NCI-H2107 treated with DMSO at 0.1 percent for 48 hours (cell line): Measurements from ENCODE around the gene SNAP29.
"Not testable (repeated sequence)": the region's sequence is repeated elsewhere in the genome, so short reads cannot be mapped to it uniquely, and the experiment has no call there.

ENCODE experiments used
- DNase-seq: peaks from one replicate; lab custom pipeline; 2025; ENCODE audit not compliant: unreplicated experiment; lab: John Stamatoyannopoulos, UW

Gene SNAP29

GRCh38 chr22:20899827-20900423, 41.1 kb downstream of the SNAP29 start:
- no peak for DNase-seq

GRCh38 chr22:20901093-20902033, 42.6 kb downstream of the SNAP29 start:
- not testable (repeated sequence) for DNase-seq

GRCh38 chr22:20903093-20903492, 44.3 kb downstream of the SNAP29 start:
- DNase-seq = no peak

- no peak for DNase-seq
Observed at GRCh38 chr22:20904008-20904979, 45.5 kb downstream of the SNAP29 start.

- DNase-seq = no peak
Observed at GRCh38 chr22:20904980-20905355, 46.2 kb downstream of the SNAP29 start.

GRCh38 chr22:20905415-20906386, 46.9 kb downstream of the SNAP29 start:
- DNase-seq = no peak

GRCh38 chr22:20906387-20906767, 47.6 kb downstream of the SNAP29 start:
- DNase-seq = no peak

GRCh38 chr22:20908717-20909116, 49.9 kb downstream of the SNAP29 start:
- DNase-seq = not testable (repeated sequence)

- DNase-seq = no peak
Observed at GRCh38 chr22:20909543-20910303, 50.9 kb downstream of the SNAP29 start.

GRCh38 chr22:20912494-20912893, 53.7 kb downstream of the SNAP29 start:
- no peak for DNase-seq

- DNase-seq = peak; percentile 79
Observed at GRCh38 chr22:20916916-20917810, 58.4 kb downstream of the SNAP29 start, which contains the start of gene CRKL. TSS of gene CRKL (plus strand) at chr22:20917407. CDS start at chr22:20917935, 528 bp downstream.

GRCh38 chr22:20918663-20919218, 59.9 kb downstream of the SNAP29 start:
- DNase-seq = no peak

GRCh38 chr22:20919718-20920117, 60.9 kb downstream of the SNAP29 start:
- no peak for DNase-seq

GRCh38 chr22:20920881-20921203, 62.0 kb downstream of the SNAP29 start:
- no peak for DNase-seq

- DNase-seq = no peak
Observed at GRCh38 chr22:20922141-20922751, 63.4 kb downstream of the SNAP29 start.

- DNase-seq = no peak
Observed at GRCh38 chr22:20926243-20926642, 67.4 kb downstream of the SNAP29 start.

GRCh38 chr22:20927940-20928572, 69.2 kb downstream of the SNAP29 start:
- no peak for DNase-seq
